ENCODE measurements around the gene SLMAP.

The SLMAP gene

GRCh38 chr3:57967590-57967989 lies 211.5 kb downstream of the SLMAP start:
- DNase-seq: no peak

GRCh38 chr3:57968501-57968900 lies 212.4 kb downstream of the SLMAP start:
- DNase-seq: no peak

- no peak for DNase-seq
Observed at GRCh38 chr3:57971975-57972374, 215.9 kb downstream of the SLMAP start.

- DNase-seq: no peak
Observed at GRCh38 chr3:57972531-57973111, 216.5 kb downstream of the SLMAP start.

GRCh38 chr3:57973715-57974477 lies 217.8 kb downstream of the SLMAP start:
- no peak for DNase-seq

GRCh38 chr3:57974796-57975388 lies 218.8 kb downstream of the SLMAP start:
- DNase-seq: peak; percentile 67 to 69

GRCh38 chr3:57977818-57978235 lies 221.7 kb downstream of the SLMAP start:
- no peak for DNase-seq

- DNase-seq: no peak
Observed at GRCh38 chr3:57978316-57978715, 222.2 kb downstream of the SLMAP start.
